Measurements from ENCODE around the gene DGLUCY. TPM values are rescaled to one million over a fixed set of nuclear protein-coding genes. Genes with fewer than 3 reads are reported as not detected.
A peak's percentile ranks its signal among the peaks of the same experiment; 100 is the strongest.

DGLUCY gene
- total and polyA plus RNA-seq, 9 donors, result 17.9 to 73.3 (median 39.3) TPM

DNA sequence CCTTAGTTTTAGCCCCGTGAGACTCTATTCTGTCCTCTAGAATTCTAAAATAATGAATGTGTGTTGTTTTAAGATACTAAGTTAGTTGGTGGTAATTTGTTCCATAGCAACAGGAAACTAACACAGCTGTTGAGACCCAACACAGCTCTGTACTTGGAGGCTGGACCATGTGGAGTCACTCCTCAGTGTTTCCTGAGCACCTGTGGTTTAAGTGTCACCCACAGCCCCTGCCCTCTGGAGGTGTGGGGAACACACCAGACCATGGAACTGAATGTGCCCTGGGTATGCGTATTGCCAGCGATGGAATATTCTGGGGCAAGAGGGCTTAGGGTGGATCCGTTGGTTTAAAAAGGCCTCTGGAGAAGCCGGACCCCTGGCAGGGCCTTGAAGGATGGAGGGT lies 147.2 kb downstream of the DGLUCY start:
- no peaks in the 10 kb centered on the region for H3K27me3 ChIP-seq
- no peak for DNase-seq
- H3K27ac ChIP-seq, result no peak overlapping the region
- intact Hi-C loops (cut with DNase I), result no loop called here
- H3K36me3 ChIP-seq, result no peaks in the 10 kb centered on the region
- no peaks in the 10 kb centered on the region for H3K9me3 ChIP-seq
- 96 to 97% (median 97%) methylated on average over 5 of the region's 5 CpGs for WGBS, 3 donors
- TF ChIP-seq POLR2A (IDR thresholded peaks at IDR 0.05), result no peak
- H3K4me3 ChIP-seq, result no peak overlapping the region
- H3K4me1 ChIP-seq (ENCODE audit: insufficient read depth), result no peaks in the 10 kb centered on the region

DNA sequence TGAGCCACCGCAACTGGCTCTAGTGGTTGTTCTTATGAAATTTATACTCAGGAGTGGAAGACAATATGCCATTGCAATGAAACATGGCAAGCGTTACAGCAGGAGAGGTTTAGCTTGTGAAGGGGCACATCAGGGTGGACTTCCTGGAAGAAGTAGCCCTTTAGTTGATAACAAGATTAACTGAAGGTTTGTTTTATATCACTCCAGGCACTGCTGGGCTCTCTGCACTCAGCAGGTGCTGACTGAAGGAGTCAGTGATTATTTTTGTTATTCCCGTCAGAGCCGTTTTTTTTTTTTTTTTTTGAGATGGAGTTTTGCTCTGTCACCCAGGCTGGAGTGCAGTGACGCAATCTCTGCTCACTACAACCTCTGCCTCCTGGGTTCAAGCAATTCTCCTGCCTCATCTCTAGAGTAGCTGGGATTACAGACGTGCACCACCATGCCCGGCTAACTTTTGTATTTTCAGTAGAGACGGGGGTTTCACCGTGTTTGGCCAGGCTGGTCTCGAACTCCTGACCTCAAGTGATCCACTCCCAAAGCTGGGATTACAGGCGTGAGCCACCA lies 148.2 kb downstream of the DGLUCY start:
- intact Hi-C loops (cut with DNase I), result no loop called here
- TF ChIP-seq, protein P1, sequence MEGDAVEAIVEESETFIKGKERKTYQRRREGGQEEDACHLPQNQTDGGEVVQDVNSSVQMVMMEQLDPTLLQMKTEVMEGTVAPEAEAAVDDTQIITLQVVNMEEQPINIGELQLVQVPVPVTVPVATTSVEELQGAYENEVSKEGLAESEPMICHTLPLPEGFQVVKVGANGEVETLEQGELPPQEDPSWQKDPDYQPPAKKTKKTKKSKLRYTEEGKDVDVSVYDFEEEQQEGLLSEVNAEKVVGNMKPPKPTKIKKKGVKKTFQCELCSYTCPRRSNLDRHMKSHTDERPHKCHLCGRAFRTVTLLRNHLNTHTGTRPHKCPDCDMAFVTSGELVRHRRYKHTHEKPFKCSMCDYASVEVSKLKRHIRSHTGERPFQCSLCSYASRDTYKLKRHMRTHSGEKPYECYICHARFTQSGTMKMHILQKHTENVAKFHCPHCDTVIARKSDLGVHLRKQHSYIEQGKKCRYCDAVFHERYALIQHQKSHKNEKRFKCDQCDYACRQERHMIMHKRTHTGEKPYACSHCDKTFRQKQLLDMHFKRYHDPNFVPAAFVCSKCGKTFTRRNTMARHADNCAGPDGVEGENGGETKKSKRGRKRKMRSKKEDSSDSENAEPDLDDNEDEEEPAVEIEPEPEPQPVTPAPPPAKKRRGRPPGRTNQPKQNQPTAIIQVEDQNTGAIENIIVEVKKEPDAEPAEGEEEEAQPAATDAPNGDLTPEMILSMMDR (IDR thresholded peaks at IDR 0.05), result no peak
- no peak for TF ChIP-seq EP300 (IDR thresholded peaks at IDR 0.05)
- no peak for TF ChIP-seq POLR2A (IDR thresholded peaks at IDR 0.05)
- Histone ChIP-seq H3K27ac (no peak overlapping the region), H3K4me3 (no peak overlapping the region), H3K9me3 (no peaks in the 10 kb centered on the region), H3K36me3 (no peaks in the 10 kb centered on the region), H3K4me1 (ENCODE audit: insufficient read depth) (no peaks in the 10 kb centered on the region), H3K27me3 (no peaks in the 10 kb centered on the region)
- DNase-seq, result no peak
- WGBS, 3 donors, result 85 to 94% (median 90%) methylated on average over 11 of the region's 11 CpGs

DNA sequence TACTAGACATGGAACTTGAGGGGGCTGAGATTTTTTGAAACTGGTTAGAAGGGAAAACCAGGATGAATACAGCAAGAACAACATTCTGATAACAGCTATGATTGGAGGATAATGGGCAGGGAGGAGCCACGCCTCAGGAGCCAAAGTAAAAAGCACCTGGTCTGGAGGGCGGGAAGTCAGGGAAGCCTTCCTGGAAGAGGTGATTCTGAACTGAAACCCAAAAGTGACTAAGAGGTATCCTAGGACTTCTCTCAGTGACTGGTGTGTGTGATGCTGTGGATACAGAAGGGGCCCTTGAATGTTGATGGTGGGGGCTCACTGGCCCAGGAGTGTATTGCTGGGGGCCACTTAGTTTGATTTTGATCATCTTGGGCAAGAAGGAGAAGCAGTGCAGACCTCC lies 149.5 kb downstream of the DGLUCY start:
- WGBS, 3 donors, result 93 to 94% (median 94%) methylated on average over 2 of the region's 2 CpGs
- Histone ChIP-seq H3K27ac (no peak overlapping the region), H3K4me1 (ENCODE audit: insufficient read depth) (no peaks in the 10 kb centered on the region), H3K4me3 (no peak overlapping the region), H3K9me3 (no peaks in the 10 kb centered on the region), H3K27me3 (no peaks in the 10 kb centered on the region), H3K36me3 (no peaks in the 10 kb centered on the region)
- no peak for TF ChIP-seq POLR2A (IDR thresholded peaks at IDR 0.05)
- TF ChIP-seq, protein P1 (IDR thresholded peaks at IDR 0.05), result no peak
- TF ChIP-seq EP300 (IDR thresholded peaks at IDR 0.05), result no peak
- DNase-seq, result no peak
- intact Hi-C loops (cut with DNase I), result no loop called here

DNA sequence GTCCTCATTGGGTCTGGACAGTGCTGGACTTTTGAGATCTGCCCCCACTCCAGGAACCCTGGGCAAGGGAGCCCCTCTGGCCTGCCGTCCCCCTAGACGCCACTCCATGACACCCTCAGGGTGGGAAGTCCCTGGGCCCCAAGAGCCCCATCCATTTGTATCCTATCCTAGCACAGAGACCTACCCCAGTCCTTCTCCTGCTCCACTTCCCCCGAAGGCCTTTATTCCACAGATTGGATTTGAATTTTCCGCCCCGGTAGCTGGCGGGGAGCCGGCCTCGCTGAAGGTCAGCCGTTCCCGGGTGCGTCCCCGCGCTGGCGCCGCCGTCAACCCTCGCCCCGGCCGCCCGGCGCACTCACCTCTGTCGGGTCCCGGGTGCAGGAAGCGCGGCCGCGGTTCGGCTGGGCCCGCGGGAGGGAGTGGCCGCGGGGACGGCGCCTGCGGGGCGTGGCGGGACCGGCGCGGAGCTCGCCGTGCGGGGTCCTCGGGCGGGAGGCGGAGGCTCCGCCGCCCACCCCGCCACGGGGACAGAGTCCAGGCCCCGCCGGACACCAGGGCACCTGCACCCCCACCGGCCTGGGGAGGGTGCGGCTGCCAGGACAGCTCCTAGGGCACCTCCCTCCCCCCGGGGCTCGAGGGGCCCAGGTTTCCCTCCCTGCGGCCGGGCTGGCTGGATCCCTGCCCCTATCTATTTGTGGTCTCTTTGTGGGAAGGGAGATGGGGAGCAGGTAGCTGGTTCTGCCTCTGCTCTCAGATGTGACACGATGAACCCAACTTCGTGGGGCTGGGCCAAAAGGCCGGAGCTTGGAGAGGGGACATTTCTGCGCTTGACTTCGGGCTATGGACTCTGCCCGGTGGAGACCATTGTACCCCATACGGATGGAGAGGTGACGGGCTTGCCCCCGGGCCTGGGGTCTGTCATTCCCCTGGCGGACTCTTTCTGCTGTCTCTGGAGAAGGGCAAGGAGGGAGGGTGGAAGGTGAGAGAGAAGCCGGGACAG lies 150.6 kb downstream of the DGLUCY start:
- 12 to 22% (median 20%) methylated on average over 41 to 69 of the region's 69 CpGs for WGBS, 3 donors
- H3K4me1 ChIP-seq (ENCODE audit: insufficient read depth), result peaks cover 2% of the 10 kb centered on the region
- TF ChIP-seq POLR2A (IDR thresholded peaks at IDR 0.05) (no peak), EP300 (IDR thresholded peaks at IDR 0.05) (no peak)
- TF ChIP-seq, protein P1 (IDR thresholded peaks at IDR 0.05), result no peak
- no peaks in the 10 kb centered on the region for H3K9me3 ChIP-seq
- H3K36me3 ChIP-seq, result no peaks in the 10 kb centered on the region
- peak in 1 of 5 donors; percentile 55 for DNase-seq
- H3K27ac ChIP-seq, result no peak overlapping the region
- intact Hi-C loops (cut with DNase I), result loop anchor here in 1 of 4 donors (2.0 kb wide), 1 partner anchor 20 kb away; no protein-coding TSS in a partner anchor
- H3K27me3 ChIP-seq, result no peaks in the 10 kb centered on the region
- H3K4me3 ChIP-seq, result peak overlapping the region; percentile 30

Measured in ovary (tissue), 9 donors.